Lung (tissue), 12 donors: ENCODE results near the gene ANKRD36. TPM values are rescaled to one million over a fixed set of nuclear protein-coding genes. Genes with fewer than 3 reads are reported as not detected.
"Not testable (repeated sequence)": the region's sequence is repeated elsewhere in the genome, so short reads cannot be mapped to it uniquely, and the experiment has no call there.

Experiments used
- ATAC-seq: fragments of 200-7000 bp; cut with Tn5 transposase; one replicate; pipeline ENCODE4 v1.9.1; 2020; ENCODE audit warnings: moderate number of reproducible peaks; ENCODE audit not compliant: insufficient read depth, low FRiP score
- DNase-seq, 3 donors: peaks; one replicate each; pipeline ENCODE4 v3.0.0-alpha.2; 2013 to 2017
- H3K27ac ChIP-seq, 2 donors: one replicate each; pipeline ENCODE4 v1.5.1; 2013; ENCODE audit warnings: mild to moderate bottlenecking in 2 of 2, moderate library complexity in 2 of 2, control low read depth in 1 of 2, inconsistent platforms in 1 of 2, low read depth in 1 of 2, low read length in 1 of 2
- H3K27me3 ChIP-seq, 3 donors: one replicate each; pipeline ENCODE4 v1.5.1; 2013; ENCODE audit warnings: low read length in 2 of 3; ENCODE audit not compliant: control insufficient read depth in 3 of 3, insufficient read depth in 3 of 3
- H3K36me3 ChIP-seq, 4 donors: one replicate each; pipeline ENCODE4 v1.5.1; 2013; ENCODE audit warnings: low read length in 4 of 4, mild to moderate bottlenecking in 1 of 4, moderate library complexity in 1 of 4; ENCODE audit not compliant: control insufficient read depth in 4 of 4, insufficient read depth in 4 of 4
- H3K4me1 ChIP-seq, 5 donors: one replicate each; pipeline ENCODE4 v1.5.1; 2013; ENCODE audit warnings: low read length in 5 of 5, mild to moderate bottlenecking in 2 of 5, moderate library complexity in 1 of 5; ENCODE audit not compliant: control insufficient read depth in 5 of 5, insufficient read depth in 5 of 5
- H3K4me3 ChIP-seq: one replicate; pipeline ENCODE4 v1.5.1; 2013; ENCODE audit warnings: mild to moderate bottlenecking, control low read depth, moderate library complexity
- H3K9ac ChIP-seq, 2 donors: one replicate each; pipeline ENCODE4 v1.5.1; 2013; ENCODE audit warnings: low read length in 2 of 2, control low read depth in 1 of 2; ENCODE audit not compliant: insufficient read depth in 1 of 2
- H3K9me3 ChIP-seq, 4 donors: one replicate each; pipeline ENCODE4 v1.5.1; 2013; ENCODE audit warnings: low read length in 3 of 4, mild to moderate bottlenecking in 1 of 4, moderate library complexity in 1 of 4; ENCODE audit not compliant: control insufficient read depth in 4 of 4, insufficient read depth in 3 of 4
- WGBS, 2 donors: extraction: QIAGEN DNeasy Blood & Tissue Kit; methylation state at CpG; one replicate each; pipeline ENCODE4 v1.1.7; 2013; 5-methylcytosine and 5-hydroxymethylcytosine counted together
- polyA plus RNA-seq, 2 donors: library from polyadenylated mRNA; stranded (reverse); fragments of 200-250 nt; gene quantifications; one replicate each; pipeline ENCODE4 v1.2.1, GENCODE V29; 2013
- total RNA-seq, 2 donors: library from RNA; depleted of rRNA in 1 of 2; stranded (reverse); fragments of >200 nt in 1 of 2; gene quantifications; one replicate each; pipeline ENCODE4 v1.2.1, GENCODE V29; 2014 to 2021
- TF ChIP-seq, protein P1 (sequence below): IDR thresholded peaks from 2 replicates; pipeline ENCODE4 v1.5.1; 2012; ENCODE audit warnings: mild to moderate bottlenecking; ENCODE audit errors: control extremely low read depth, extremely low read depth
- donor health status: control.
- donor health status: control.
- donor health status: Bipolar disorder and iron deficiency.
- donor health status: healthy.
- donor health status: DM: yes; HTN: yes; CAD: no.

Gene ANKRD36
- total and polyA plus RNA-seq, 4 donors: 1.5 to 96.4 (median 16.1) TPM

DNA sequence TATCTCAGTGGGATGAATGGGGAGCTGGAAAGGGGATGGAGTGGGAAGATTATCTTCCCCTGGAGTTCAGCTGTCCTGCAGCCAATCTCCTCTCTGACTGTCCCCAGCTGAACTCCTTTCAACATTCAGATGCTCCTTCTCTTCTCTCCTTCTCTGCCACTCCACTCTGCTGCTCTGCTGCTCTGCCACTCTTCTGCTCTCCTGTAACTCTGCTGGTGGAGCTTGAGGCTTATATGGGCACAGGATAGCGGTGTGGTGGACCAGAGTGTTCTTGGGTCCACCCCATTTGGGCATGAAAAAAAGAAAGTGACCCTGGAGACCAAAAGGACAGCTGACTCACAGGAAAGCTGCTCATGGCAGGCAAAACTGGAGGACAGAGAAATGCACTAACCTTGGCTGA, 44.9 kb upstream of the ANKRD36 start:
- no peaks in the 10 kb centered on the region for H3K4me1 ChIP-seq
- no peak for ATAC-seq
- H3K9ac ChIP-seq: no peak overlapping the region
- 81 to 88% methylated on average over 1 of the region's 1 CpG for WGBS, 2 donors
- peaks cover 0 to 3% (median 0%) of the 10 kb centered on the region in 4 donors for H3K9me3 ChIP-seq
- no peaks in the 10 kb centered on the region for H3K36me3 ChIP-seq
- TF ChIP-seq, protein P1, sequence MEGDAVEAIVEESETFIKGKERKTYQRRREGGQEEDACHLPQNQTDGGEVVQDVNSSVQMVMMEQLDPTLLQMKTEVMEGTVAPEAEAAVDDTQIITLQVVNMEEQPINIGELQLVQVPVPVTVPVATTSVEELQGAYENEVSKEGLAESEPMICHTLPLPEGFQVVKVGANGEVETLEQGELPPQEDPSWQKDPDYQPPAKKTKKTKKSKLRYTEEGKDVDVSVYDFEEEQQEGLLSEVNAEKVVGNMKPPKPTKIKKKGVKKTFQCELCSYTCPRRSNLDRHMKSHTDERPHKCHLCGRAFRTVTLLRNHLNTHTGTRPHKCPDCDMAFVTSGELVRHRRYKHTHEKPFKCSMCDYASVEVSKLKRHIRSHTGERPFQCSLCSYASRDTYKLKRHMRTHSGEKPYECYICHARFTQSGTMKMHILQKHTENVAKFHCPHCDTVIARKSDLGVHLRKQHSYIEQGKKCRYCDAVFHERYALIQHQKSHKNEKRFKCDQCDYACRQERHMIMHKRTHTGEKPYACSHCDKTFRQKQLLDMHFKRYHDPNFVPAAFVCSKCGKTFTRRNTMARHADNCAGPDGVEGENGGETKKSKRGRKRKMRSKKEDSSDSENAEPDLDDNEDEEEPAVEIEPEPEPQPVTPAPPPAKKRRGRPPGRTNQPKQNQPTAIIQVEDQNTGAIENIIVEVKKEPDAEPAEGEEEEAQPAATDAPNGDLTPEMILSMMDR: no peak
- H3K27ac ChIP-seq: no peak overlapping the region
- H3K27me3 ChIP-seq: no peaks in the 10 kb centered on the region
- DNase-seq: no peak
- no peak overlapping the region for H3K4me3 ChIP-seq

DNA sequence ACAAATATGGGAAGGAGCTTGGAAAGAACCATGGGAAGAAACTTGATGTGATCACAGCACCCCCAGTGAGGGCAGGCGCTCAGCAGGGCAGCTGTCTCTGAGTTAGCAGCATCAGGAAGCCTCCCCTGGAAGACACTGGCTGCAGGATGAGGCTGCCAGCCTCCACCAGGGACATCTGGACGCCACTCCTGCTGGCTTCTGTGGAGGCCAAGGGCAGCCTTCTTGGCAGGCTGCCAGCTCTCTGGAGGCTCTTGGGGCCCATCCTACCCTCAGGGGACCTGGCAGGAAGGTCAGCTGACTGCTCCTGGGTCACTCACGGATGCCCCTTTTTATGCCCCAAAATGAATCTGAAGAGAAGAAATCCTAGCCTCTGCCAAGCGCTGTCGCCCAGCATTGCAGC, 44.2 kb upstream of the ANKRD36 start:
- WGBS, 2 donors: 76 to 77% methylated on average over 4 of the region's 5 CpGs
- DNase-seq: not testable (repeated sequence)

DNA sequence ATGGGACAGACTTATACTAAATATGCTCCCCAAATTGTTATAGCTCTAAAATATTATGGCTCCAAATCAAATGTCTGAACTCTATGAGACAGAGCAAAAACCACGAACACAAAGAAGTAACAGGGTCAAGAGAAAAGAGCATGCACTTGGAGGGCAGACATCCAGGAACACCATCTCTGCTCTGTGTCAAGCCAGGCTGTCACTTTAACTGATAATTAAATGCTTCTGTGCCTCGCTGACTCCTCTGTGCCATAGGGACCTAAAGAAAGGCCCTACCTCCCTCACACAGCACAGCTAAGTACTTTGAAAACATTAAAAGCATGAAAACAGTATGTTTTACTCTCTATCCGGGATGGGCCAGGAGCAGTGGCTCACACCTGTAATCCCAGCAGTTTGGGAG, 42.0 kb upstream of the ANKRD36 start:
- not testable (repeated sequence) for H3K27ac ChIP-seq, H3K27me3 ChIP-seq, H3K4me1 ChIP-seq, H3K4me3 ChIP-seq, DNase-seq, ATAC-seq, H3K36me3 ChIP-seq, H3K9ac ChIP-seq, H3K9me3 ChIP-seq
- 74 to 75% methylated on average over 1 to 2 of the region's 3 CpGs for WGBS, 2 donors

More for the DNA sequence above, 44.2 kb upstream of the ANKRD36 start:
- H3K4me3 ChIP-seq, H3K9ac ChIP-seq, H3K27me3 ChIP-seq, H3K9me3 ChIP-seq, H3K36me3 ChIP-seq, H3K27ac ChIP-seq, H3K4me1 ChIP-seq, ATAC-seq: not testable (repeated sequence)

DNA sequence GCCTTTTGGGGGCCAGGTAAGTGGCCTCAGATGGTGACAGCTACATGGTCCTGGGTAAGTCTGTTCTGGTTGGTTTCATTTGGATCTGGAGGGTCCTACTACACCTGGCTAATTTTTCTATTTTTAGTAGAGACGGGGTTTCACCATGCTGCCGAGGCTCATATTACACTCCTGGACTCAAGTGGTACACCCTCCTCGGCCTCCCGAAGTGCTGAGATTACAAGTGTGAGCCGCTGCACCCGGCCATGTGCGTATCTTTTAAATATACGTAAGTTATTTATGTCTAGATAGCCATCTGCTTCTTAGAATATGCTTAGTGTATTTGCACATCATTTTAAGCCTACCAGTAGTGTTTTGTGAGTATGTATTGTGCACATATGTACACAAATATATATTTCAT, 35.7 kb upstream of the ANKRD36 start:
- H3K4me3 ChIP-seq, H3K27ac ChIP-seq, ATAC-seq, H3K36me3 ChIP-seq, H3K27me3 ChIP-seq, H3K4me1 ChIP-seq, H3K9me3 ChIP-seq, H3K9ac ChIP-seq: not testable (repeated sequence)
- 69 to 86% methylated on average over 8 of the region's 8 CpGs for WGBS, 2 donors
- peak in 1 of 3 donors; percentile 19 for DNase-seq

DNA sequence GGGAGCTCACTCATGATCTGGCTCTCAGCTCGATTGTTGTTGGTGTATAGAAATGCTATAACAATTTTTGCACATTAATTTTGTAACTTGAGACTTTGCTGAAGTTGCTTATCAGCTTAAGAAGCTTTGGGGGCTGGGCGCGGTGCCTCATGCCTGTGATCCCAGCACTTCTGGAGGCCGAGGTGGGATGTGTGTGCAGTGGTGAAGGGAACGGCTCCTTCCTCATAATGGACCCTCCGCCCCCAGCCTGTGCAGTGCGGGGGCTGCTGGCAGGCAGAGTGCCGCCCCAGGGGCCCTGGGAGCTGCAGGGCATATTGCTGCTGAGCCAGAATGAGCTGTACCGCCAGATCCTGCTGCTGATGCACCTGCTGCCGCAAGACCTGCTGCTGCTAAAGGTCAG, 32.1 kb upstream of the ANKRD36 start:
- not testable (repeated sequence) for H3K4me1 ChIP-seq, H3K4me3 ChIP-seq, H3K27ac ChIP-seq, H3K9ac ChIP-seq, ATAC-seq, H3K36me3 ChIP-seq, H3K9me3 ChIP-seq, DNase-seq, H3K27me3 ChIP-seq
- WGBS, 2 donors: 78 to 91% methylated on average over 7 to 8 of the region's 10 CpGs

DNA sequence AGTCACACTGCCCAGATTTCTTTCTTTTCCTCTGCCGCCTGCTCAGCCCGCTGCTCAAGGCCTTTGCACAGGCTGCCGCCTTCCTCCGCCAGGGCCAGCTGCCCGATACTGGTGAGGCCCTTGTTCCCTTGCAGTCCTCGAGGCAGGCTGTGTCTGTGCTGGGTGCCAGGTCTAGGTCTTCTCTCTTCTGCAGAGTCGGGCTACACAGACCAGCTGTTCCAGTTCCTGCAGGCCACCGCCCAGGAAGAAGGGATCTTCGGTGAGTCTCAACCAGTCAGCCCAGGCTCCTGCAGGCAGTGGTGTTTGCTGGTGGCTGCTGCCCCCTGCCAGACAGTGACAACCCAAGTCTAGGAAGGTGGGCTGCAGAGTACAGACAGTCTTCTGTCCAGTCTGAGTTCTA, 30.7 kb upstream of the ANKRD36 start:
- not testable (repeated sequence) for H3K9me3 ChIP-seq, ATAC-seq, H3K9ac ChIP-seq, H3K27me3 ChIP-seq, H3K36me3 ChIP-seq, H3K4me3 ChIP-seq, DNase-seq, H3K4me1 ChIP-seq, H3K27ac ChIP-seq
- 58 to 59% methylated on average over 4 of the region's 9 CpGs for WGBS, 2 donors

DNA sequence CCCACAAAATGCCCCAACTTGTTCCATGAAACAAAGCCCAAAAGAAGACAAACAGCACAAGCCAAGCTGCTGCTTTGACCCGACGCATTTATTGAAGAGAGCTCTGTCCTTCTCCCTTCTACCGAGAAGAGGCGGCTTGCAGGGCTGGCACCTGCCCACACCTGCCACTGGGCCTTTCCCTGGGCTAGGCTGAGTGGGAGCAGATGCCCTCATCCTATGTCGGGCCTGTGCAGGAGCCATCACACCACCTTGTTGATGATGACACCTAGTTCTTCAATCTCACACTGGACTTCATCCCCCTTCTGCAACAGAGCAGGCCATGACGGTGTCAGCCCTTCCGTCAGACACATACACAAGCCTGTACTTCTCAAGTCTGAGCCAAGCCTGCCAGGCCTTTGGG, 29.4 kb upstream of the ANKRD36 start:
- DNase-seq, H3K27ac ChIP-seq, H3K9ac ChIP-seq, H3K4me1 ChIP-seq, H3K36me3 ChIP-seq, H3K9me3 ChIP-seq, ATAC-seq, H3K4me3 ChIP-seq, H3K27me3 ChIP-seq: not testable (repeated sequence)
- 90 to 96% methylated on average over 7 of the region's 7 CpGs for WGBS, 2 donors

DNA sequence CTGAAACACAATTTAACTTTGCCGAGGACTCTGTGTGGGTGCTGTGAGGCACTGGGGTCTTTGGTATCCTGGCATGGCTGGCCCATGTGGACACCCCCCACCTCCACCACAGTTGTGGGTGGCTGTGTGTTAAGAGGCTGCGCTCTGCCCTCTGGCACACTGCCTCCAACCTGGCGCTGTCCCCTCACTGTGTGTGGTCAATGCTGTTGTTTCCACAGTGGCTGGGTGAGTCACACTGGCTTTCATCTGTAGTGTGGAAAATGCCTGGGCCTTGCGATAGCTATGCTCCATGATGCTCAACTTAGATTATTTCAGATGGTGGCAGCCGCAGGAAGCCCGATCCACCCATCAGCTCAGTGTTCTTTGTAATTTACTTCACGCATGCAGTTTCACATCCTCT, 27.9 kb upstream of the ANKRD36 start:
- ATAC-seq, H3K36me3 ChIP-seq: not testable (repeated sequence)
- 91 to 100% methylated on average over 1 to 2 of the region's 7 CpGs for WGBS, 2 donors

More for the DNA sequence above, 27.9 kb upstream of the ANKRD36 start:
- not testable (repeated sequence) for H3K27me3 ChIP-seq, H3K9me3 ChIP-seq, H3K4me3 ChIP-seq, H3K27ac ChIP-seq, H3K4me1 ChIP-seq, DNase-seq, H3K9ac ChIP-seq
